Epithelial cell of esophagus (primary cell): ENCODE data around the gene PATE3.
A peak's percentile ranks its signal among the peaks of the same experiment; 100 is the strongest.

Source experiments
- DNase-seq: peaks from one replicate; pipeline ENCODE4 v3.0.0; 2010; ENCODE audit warnings: low read depth
- H3K4me3 ChIP-seq: 2 replicates; pipeline ENCODE4 v1.5.1; 2011; ENCODE audit warnings: mild to moderate bottlenecking, low read length, control low read depth
- TF ChIP-seq, protein P1 (sequence below): IDR thresholded peaks from 2 replicates; pipeline ENCODE4 v1.5.1; 2011; ENCODE audit warnings: low read depth, mild to moderate bottlenecking, low read length, control low read depth, inconsistent platforms; ENCODE audit not compliant: insufficient read depth; ENCODE audit errors: missing control alignments

Gene PATE3

DNA sequence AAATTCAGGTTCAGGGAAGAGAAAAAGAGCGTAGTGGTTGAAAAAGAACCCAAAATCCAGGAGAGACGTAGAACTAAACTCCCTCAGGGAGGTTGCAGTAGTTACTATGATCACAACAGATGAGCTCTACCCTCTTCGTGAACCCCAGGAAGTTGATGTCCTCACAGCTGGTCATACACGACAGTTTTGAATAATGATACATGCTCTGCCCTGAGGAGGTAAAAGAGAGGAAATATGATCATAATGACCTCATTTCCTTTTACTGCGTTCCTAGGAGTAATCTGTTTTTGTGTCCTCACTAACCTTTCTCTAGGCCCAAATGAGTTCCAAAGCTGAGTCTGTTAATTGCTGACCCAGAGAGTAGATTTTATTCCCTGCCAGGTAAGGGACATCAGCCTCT is 10.6 kb upstream of the PATE3 start:
- TF ChIP-seq, protein P1, sequence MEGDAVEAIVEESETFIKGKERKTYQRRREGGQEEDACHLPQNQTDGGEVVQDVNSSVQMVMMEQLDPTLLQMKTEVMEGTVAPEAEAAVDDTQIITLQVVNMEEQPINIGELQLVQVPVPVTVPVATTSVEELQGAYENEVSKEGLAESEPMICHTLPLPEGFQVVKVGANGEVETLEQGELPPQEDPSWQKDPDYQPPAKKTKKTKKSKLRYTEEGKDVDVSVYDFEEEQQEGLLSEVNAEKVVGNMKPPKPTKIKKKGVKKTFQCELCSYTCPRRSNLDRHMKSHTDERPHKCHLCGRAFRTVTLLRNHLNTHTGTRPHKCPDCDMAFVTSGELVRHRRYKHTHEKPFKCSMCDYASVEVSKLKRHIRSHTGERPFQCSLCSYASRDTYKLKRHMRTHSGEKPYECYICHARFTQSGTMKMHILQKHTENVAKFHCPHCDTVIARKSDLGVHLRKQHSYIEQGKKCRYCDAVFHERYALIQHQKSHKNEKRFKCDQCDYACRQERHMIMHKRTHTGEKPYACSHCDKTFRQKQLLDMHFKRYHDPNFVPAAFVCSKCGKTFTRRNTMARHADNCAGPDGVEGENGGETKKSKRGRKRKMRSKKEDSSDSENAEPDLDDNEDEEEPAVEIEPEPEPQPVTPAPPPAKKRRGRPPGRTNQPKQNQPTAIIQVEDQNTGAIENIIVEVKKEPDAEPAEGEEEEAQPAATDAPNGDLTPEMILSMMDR = no peak
- peak; percentile 41 for DNase-seq
- no peak overlapping the region for H3K4me3 ChIP-seq

DNA sequence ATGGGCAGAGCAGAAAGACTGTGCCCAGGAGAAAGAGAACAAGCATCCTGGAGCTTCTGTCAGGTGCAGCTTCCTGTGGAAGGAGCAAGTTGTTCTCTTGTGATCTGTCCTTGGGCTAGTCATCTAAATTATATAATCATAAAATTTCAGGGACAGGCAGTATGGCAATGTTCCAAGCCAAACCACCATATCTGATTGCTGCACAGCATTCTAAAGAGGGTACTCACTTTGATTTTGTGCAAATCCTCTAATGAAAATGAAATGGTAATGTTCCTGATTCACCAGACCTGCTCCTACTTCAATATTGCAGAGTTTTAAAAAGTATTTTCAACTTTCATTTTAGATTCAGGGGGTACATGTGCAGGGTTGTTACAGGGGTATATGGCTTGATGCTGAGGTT is 9.2 kb upstream of the PATE3 start, which contains the start of gene PATE2:
PATE2 (minus strand) TSS at position 101 of the 400 bp plus-strand sequence; CDS start at position 46, 55 bp downstream.
- H3K4me3 ChIP-seq = no peak within 1 kb of the TSS
- no peak for DNase-seq
- TF ChIP-seq, protein P1 = no peak

DNA sequence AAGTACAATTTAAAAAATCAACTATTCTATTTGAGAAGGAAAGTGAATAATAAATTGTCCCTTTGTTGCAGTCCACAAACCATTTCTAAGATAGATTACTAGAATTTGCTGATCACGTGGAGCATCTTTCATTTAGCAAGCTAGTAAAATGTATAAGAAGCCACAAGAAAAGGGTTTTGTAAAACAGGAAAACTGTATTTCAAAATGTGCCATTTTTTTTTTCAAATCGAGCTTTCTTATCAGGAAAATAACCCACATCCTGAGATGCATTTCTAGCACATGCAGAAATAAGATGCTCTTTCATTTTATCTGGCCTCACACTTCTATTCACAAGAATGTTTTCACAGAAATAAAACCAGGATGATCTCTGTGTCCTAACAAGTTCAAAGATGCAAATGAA is 3.2 kb upstream of the PATE3 start:
- H3K4me3 ChIP-seq = no peak overlapping the region
- TF ChIP-seq, protein P1 = no peak
- no peak for DNase-seq

DNA sequence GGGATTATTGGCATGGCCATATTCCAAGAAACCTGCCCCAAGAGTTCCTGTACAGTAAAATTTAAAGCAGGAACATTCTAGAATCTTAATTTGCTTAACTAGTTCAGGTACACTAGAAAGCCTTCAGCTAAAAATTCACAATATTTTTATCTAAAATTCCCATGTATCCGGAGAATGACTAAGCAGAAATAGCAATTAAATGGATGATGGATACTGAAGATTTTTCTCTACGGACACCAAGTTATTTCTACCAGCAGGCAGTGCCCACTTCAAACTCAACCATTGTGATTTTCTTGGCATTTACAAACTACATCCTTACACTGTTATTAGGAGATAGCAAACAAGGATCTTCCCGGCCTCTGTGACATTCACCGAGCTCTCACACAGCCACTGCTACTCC is 2.9 kb downstream of the PATE3 start:
- TF ChIP-seq, protein P1 = no peak
- H3K4me3 ChIP-seq = no peak overlapping the region
- no peak for DNase-seq

DNA sequence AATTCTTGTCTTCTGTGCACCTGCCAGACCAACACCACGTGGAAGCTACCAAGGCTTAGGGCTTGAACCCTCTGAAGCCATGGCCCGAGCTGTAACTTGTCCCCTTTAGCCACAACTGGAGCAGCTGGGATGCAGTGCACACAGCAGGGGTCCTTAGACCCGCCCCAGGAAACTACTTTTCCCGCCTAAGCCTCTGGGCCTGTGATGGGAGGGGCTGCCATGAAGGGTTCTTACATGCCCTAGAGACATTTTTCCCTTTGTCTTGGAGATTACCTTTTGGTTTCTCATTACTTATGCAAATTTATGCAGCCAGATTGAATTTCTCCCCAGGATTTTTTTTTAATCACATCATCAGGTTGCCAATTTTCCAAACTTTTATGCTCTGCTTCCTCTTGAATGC is 9.7 kb downstream of the PATE3 start:
- DNase-seq = no peak
- TF ChIP-seq, protein P1 = no peak
- no peak overlapping the region for H3K4me3 ChIP-seq

DNA sequence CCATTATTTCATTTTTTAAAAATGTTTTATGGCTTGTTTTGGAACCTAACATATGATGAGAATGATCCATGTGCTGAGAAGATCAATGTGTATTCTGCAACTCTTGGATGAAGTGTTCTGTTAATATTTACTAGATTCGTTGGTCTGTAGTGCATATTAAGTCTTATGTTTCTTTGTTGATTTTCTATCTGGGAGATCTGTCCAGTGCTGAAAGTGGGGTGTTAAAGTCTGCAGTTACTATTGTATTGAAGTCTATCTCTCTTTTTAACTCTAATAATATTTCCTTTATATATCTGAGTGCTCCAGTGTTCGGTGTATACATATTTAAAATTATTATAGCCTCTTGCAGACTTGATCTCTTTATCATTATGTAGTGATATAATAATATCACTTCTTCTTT is 11.9 kb downstream of the PATE3 start:
- TF ChIP-seq, protein P1 = no peak
- DNase-seq = no peak
- H3K4me3 ChIP-seq = no peak overlapping the region

DNA sequence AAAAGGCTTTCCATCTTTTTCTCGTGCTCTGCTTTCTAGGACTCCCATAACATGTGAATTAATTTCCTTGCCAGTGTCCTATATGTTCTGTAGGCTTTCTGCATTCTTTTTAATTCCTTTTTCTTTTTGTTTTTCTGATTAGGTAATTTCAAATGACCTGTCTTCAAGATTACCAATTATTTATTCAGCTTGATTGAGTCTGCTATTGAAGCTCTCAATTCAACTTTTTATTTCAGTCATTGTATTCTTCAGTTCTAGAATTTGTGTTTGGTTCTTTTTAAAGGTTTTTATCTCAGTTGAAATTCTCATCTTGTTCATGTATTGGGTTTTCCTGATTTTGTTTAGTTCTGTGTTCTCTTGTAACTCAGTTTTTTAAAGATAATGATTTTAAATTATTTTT is 14.5 kb downstream of the PATE3 start:
- TF ChIP-seq, protein P1 = no peak
- H3K4me3 ChIP-seq = no peak overlapping the region
- no peak for DNase-seq
